OCI-LY3 (cell line): ENCODE data around the gene PPP5C.

Source experiments
- H2AFZ ChIP-seq: fragments of 200-600, 300-600 bp; shearing (Covaris generic); 2 replicates; pipeline ENCODE4 v1.6.0; 2014; ENCODE audit warnings: antibody characterized with exemption, low read depth, low read length
- H3K27ac ChIP-seq: fragments of 200-600, 300-600 bp; sonication (generic); 2 replicates; pipeline ENCODE4 v1.5.1; 2014; ENCODE audit warnings: mild to moderate bottlenecking, low read length, moderate library complexity, mixed read lengths
- H3K27me3 ChIP-seq: fragments of 200-600, 300-600 bp; sonication (generic); 2 replicates; pipeline ENCODE4 v1.6.1; 2014; ENCODE audit warnings: low read depth, low read length, mixed read lengths
- H3K36me3 ChIP-seq: fragments of 200-600, 300-600 bp; sonication (generic); replicated peaks from 2 replicates; pipeline ENCODE3; 2014; ENCODE audit warnings: low read depth, low read length, mixed read lengths
- H3K4me1 ChIP-seq: fragments of 300-600, 200-600 bp; sonication (generic); 2 replicates; pipeline ENCODE4 v1.6.1; 2014; ENCODE audit warnings: low read length, mixed read lengths
- H3K4me2 ChIP-seq: fragments of 200-600, 300-600 bp; sonication (generic); 2 replicates; pipeline ENCODE4 v1.6.1; 2014; ENCODE audit warnings: low read length, mixed read lengths
- H3K4me3 ChIP-seq: fragments of 300-600, 200-600 bp; sonication (generic); 2 replicates; pipeline ENCODE4 v1.5.1; 2014; ENCODE audit warnings: antibody characterized with exemption, mild to moderate bottlenecking, low read length, moderate library complexity
- H3K79me2 ChIP-seq: fragments of 300-600, 200-600 bp; shearing (Covaris generic); 2 replicates; pipeline ENCODE4 v1.6.1; 2014; ENCODE audit warnings: mild to moderate bottlenecking, low read length, mixed read lengths
- H3K9ac ChIP-seq: fragments of 300-600, 200-600 bp; shearing (Covaris generic); 2 replicates; pipeline ENCODE4 v1.6.0; 2014; ENCODE audit warnings: mild to moderate bottlenecking, low read length, moderate library complexity
- H3K9me3 ChIP-seq: fragments of 200-600, 300-600 bp; shearing (Covaris generic); 2 replicates; pipeline ENCODE4 v1.6.1; 2014; ENCODE audit warnings: low read length, mixed read lengths; ENCODE audit not compliant: insufficient read depth
- H4K20me1 ChIP-seq: fragments of 200-600, 300-600 bp; sonication (generic); 2 replicates; pipeline ENCODE4 v1.6.1; 2016; ENCODE audit warnings: low read length, mixed read lengths; ENCODE audit not compliant: insufficient read depth
- EZH2phosphoT487 ChIP-seq: fragments of 200-600 bp; shearing (Covaris generic); IDR thresholded peaks from 2 replicates; pipeline ENCODE4 v1.6.1; 2018; ENCODE audit warnings: antibody characterized with exemption, mixed run types, low read depth
- TF ChIP-seq, protein P1 (sequence below): fragments of 200-600, 300-600 bp; sonication (generic); IDR thresholded peaks from 2 replicates; pipeline ENCODE4 v1.5.1; 2014; ENCODE audit warnings: antibody characterized with exemption, low read length, low read depth

PPP5C gene

GRCh38 chr19:46346821-46347571 is at the start of gene PPP5C:
PPP5C (plus strand) TSS chr19:46347087; CDS start chr19:46347097, 10 bp downstream.
- H4K20me1 ChIP-seq, result no peaks in the 10 kb centered on the region; the same call in 1 of the 2 replicates
- peak within 1 kb of the TSS; percentile 90 for H3K4me3 ChIP-seq
- H3K9ac ChIP-seq, result peak within 1 kb of the TSS; percentile 97
- peaks cover 42% of the 10 kb centered on the region for H3K4me1 ChIP-seq
- TF ChIP-seq, protein P1, sequence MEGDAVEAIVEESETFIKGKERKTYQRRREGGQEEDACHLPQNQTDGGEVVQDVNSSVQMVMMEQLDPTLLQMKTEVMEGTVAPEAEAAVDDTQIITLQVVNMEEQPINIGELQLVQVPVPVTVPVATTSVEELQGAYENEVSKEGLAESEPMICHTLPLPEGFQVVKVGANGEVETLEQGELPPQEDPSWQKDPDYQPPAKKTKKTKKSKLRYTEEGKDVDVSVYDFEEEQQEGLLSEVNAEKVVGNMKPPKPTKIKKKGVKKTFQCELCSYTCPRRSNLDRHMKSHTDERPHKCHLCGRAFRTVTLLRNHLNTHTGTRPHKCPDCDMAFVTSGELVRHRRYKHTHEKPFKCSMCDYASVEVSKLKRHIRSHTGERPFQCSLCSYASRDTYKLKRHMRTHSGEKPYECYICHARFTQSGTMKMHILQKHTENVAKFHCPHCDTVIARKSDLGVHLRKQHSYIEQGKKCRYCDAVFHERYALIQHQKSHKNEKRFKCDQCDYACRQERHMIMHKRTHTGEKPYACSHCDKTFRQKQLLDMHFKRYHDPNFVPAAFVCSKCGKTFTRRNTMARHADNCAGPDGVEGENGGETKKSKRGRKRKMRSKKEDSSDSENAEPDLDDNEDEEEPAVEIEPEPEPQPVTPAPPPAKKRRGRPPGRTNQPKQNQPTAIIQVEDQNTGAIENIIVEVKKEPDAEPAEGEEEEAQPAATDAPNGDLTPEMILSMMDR, result peak; percentile 100
- no peak for TF ChIP-seq EZH2phosphoT487
- peaks cover 22% of the 10 kb centered on the region for H3K36me3 ChIP-seq
- peak within 1 kb of the TSS; percentile 95 for H2AFZ ChIP-seq
- peaks cover 12% of the 10 kb centered on the region for H3K27me3 ChIP-seq
- no peaks in the 10 kb centered on the region for H3K9me3 ChIP-seq
- peaks cover 51% of the 10 kb centered on the region for H3K79me2 ChIP-seq
- peak within 1 kb of the TSS; percentile 77 for H3K27ac ChIP-seq
- peak within 1 kb of the TSS; percentile 88 for H3K4me2 ChIP-seq

DNA sequence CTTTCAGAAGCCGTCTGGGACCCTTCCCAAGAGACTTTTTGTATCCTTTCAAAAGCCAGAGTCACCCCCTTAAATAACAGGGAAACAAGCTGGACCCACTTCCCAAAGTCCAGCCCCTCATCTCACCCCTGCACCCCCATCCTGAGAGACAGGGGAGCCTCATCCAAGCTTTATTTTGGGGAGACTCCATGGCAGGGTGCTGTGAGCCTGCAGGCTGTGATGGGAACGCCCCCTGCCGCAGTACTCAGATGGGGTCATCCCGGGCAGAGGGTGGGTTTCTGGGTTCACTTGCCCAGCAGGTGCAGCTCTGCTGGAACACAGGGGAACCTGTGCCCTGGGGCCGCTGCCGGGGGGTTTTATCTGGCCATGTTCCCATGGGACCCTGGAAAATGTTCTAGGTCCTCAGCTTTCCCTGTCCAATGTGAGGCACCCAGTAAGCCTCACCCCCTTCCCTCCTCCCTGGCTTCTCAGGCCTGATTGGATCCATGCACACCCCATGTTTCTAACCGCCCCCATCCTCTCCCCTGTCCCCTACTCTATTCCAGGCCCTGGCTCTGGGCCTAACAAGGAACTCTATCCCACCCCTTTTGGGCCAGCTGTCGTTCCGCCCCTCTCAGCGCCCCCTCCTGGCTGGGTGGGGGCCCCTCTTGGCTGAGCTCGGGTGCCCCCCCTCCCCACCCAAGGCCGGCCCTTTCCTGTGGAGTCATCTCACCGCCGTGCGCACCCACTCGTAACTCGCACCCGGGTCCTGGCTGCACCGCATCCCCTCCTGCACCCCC is 49.0 kb upstream of the PPP5C start:
- Histone ChIP-seq H3K27ac (no peak overlapping the region), H3K27me3 (peaks cover 11% of the 10 kb centered on the region; the same call in 1 of the 2 replicates), H4K20me1 (no peaks in the 10 kb centered on the region), H3K9ac (no peak overlapping the region), H2AFZ (no peak overlapping the region), H3K36me3 (no peaks in the 10 kb centered on the region), H3K4me3 (no peak overlapping the region), H3K4me2 (no peak overlapping the region), H3K4me1 (no peaks in the 10 kb centered on the region), H3K9me3 (no peaks in the 10 kb centered on the region), H3K79me2 (no peaks in the 10 kb centered on the region)
- TF ChIP-seq, protein P1, result no peak
- no peak for TF ChIP-seq EZH2phosphoT487

DNA sequence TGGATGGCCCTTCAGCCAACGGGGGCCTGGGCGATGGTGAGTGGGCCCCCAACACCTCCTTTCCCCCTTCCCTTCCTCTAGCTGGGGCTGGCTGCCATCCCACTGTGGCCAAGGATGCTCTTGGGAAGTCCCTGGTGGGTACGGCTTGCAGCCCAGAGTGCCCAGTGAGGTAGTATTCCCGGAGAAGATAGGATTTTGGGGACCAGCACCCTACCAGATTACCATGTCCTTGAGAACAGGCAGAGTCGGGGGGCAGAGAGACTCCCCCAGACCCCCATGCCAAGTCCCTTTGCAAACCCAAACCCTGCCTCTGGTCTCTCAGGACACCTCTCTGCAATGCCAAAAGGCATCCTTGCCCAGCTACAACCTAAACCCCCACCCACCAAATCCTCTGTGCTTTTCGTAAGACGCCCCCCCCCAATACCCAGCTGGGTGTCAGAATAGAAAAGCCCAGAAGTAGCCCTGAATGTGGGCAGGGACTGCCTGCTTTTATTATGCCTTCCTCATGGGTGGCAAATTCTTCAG is 48.3 kb upstream of the PPP5C start:
- no peaks in the 10 kb centered on the region for H3K9me3 ChIP-seq
- H2AFZ ChIP-seq, result 0 out of 2 replicates have a peak overlapping the region, but pooled peaks have one; percentile 21
- TF ChIP-seq, protein P1, result no peak
- TF ChIP-seq EZH2phosphoT487, result no peak
- no peak overlapping the region for H3K27ac ChIP-seq
- peaks cover 9% of the 10 kb centered on the region; the same call in 1 of the 2 replicates for H3K27me3 ChIP-seq
- H3K79me2 ChIP-seq, result no peaks in the 10 kb centered on the region
- H3K4me2 ChIP-seq, result no peak overlapping the region
- no peaks in the 10 kb centered on the region for H3K4me1 ChIP-seq
- no peak overlapping the region for H3K4me3 ChIP-seq
- no peaks in the 10 kb centered on the region for H3K36me3 ChIP-seq
- no peaks in the 10 kb centered on the region for H4K20me1 ChIP-seq
- H3K9ac ChIP-seq, result no peak overlapping the region
